ENCODE results near the gene GOLIM4.

The GOLIM4 gene

DNA sequence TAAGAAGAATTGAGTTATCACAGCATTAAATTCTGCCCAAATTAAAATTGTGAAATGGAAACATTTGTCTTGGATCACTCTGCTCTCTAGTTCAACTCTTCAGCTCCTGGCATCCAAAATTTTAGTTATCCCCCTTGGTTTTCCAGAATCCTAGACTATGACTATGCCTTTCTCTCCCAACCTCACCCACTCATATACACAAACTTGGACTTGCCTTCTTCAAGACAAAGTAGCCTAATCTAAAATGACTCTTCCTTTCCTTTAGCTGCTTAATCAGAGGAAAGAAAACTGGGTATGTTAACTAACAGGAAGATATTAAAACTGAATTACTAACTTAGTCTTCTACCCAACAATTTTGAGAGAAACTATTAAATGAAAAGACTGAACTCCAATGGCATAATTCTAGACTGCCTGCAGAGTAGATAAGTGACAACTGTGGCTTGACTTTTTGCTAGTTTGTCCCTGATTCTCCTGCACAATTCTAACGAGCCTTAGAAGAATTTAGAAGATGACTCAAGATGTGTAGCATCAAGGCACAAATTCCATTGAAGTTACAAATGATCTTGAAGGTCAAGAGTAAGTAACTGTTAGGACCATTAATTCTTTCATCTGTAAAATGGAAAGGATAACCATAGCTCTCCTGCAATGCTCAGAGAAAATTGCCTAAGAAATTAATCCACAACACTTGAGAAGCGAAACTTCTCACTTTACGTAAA, 5.2 kb upstream of the GOLIM4 start:
- DNase-seq (ENCODE audit: low spot score): no peak

- no peak for DNase-seq (ENCODE audit: low spot score)
These were observed 1.7 kb upstream of the GOLIM4 start for GRCh38 chr3:168097381-168097780.

- DNase-seq (ENCODE audit: low spot score): peak; percentile 86
These were observed 507 bp upstream of the GOLIM4 start for GRCh38 chr3:168096210-168096652.

DNA sequence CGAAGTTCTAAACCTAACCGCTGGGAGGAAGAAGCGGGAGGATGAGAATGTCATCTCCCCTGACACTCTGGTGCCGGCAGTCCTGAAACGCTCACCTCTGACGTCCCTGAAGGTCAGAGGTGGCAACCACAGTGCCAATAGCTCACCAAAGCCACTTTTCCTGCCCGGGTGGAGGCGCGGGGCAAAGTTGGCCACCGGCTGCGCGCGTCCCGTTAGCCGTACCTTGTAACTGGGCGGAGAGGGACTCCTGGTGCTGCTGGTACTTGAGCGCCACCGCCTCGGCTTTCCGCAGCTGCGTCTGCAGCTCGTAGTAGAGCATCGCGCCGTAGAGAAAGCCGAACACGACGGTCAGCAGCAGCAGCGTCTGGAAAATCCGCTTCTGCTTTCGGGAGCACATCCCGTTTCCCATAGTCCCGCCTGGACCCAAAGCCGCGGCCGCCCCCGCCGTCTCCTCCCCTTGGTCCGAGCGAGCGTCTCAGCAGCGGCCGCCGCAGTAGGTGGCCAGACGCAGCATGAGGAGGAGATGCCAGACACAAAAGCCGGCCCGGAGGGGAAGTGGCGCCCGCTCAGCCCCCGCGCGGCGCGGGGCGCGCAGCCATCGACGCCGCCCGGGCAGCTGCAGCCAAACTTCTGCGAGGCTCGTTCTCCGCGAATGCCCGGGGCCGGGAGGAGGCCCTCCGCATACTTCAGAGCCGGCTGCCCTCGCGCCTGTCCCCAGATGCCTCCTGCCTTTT, 680 bp downstream of the GOLIM4 start:
- DNase-seq (ENCODE audit: low spot score): peak; percentile 70

DNA sequence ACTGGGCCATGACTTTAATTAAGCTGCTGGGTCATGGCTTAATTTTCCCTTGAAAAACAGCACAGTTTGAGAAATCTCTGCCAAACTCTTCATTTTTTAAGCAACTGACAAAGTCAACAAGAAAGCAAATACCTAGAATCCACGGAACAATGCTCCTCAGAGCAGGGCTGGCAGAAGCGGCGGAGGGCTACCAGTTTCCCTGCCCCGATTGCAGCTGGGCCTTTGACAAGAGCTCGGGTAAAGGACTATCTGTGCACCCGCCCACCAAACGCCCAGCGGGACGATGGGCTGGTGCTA, 1.2 kb downstream of the GOLIM4 start:
- no peak for DNase-seq (ENCODE audit: low spot score)

- DNase-seq (ENCODE audit: low spot score): no peak
These were observed 1.9 kb downstream of the GOLIM4 start for GRCh38 chr3:168093790-168094189.

DNA sequence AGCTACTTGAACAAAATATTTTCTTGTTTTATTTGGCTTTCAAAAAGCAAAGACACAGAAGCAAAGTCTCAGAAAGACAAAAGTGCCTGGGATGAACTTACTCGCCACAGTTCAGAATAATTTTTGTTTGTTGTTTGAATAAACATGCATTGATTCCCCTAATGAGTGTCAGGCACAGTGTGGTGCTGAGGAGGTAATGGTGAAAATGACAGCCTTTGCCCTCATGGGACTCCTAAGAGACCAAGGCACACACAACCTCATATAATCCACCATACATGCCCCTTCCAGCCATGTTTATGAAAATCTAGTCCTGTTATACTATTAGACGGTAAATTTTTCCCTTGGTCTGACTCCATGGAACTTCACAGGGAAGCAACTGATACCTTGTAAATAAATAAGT, 2.5 kb downstream of the GOLIM4 start:
- DNase-seq (ENCODE audit: low spot score): no peak

DNA sequence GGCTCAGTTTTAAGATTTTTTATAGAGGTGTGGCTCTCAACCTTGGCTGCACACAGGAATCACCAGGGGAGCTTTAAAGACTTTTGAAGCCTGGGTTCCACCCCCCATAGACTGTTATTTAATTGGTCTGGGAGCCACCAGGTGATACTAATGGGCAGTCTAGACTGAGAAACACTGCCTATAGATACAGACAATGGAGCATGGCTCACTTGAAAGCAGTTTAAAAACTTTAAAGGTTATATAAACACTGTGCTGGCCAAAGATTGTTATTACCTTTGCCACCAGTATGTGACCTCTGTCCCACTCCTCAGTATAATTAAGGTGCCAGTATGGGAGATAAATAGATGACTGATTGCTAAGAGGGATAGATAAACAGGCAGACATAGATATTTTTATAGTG, 3.8 kb downstream of the GOLIM4 start:
- DNase-seq (ENCODE audit: low spot score): no peak

GRCh38 chr3:168091302-168091858, 4.3 kb downstream of the GOLIM4 start:
- DNase-seq (ENCODE audit: low spot score): no peak

- DNase-seq (ENCODE audit: low spot score): no peak
These were observed 5.2 kb downstream of the GOLIM4 start for GRCh38 chr3:168090306-168091085.

DNA sequence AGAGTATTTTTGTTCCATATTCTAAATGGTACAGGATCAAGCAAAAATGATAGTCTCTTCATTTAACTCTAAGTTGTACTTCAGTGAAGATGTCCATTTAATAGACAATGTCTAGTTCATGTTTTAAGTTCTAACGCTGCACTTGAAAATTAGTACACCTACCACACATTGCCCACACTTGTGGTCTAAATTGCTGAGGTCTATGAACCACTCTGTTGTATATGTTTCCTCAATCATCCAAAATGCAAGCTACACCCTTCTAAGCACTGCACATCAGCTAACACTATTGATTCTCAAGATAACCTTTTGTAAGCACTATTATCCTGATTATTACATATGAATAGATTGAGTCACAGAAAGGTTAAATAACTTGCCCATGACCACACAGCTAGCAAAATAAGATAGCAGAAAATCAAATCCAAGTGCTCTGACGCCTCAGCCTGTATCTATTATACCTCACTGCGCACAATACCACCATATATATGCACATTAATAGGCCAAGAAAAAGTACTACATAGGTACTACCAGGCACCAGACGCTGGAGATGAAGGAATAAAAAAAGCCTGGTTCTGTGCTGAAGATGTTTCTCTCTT, 6.4 kb downstream of the GOLIM4 start:
- no peak for DNase-seq (ENCODE audit: low spot score)

DNA sequence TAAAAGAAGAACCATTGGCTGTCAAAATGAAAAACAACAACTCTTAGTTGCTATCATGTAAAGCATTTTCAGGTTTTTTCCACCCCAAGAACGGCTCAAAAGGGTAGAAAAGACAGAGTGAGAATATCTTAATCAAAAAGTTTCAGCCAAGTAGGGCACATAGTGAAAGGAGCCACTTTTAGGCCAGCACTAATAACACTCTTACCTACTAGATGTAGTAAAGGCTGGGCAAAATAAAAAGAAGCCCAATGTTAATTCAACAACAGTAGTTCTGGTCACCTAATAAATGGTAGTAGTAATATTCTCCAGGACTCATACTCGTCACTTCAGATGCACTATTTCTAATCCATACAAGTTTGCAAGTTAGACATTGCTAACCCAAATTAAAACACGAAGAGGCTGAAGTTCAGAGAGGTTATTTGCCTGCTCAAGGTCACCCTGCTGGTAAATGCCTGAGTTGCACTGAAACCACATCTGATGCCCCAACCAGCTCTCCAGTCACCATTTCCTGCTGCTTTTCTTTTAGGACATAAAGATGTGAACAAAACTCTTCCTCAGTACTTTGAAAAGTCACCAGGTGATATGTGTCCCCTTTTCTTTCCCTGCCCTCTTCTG, 7.5 kb downstream of the GOLIM4 start:
- no peak for DNase-seq (ENCODE audit: low spot score)

DNA sequence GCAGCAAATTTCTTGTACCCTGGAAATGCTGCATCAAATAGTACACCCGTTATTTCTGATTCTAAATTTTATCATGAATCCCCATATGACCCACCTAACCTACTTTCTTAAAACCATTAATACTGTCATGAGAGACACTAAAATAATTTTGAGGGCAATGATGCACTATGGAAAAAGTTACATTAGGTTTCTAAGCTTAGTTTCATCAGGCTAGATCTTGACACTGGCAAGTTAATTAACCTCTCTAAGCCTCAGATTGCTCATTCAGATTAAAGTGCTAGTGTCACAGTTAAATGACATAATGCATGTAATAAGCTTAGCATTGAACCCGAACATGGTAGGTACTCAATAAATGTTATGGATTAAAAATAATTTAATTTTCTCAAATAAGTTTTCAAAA, 8.2 kb downstream of the GOLIM4 start:
- DNase-seq (ENCODE audit: low spot score): no peak

DNA sequence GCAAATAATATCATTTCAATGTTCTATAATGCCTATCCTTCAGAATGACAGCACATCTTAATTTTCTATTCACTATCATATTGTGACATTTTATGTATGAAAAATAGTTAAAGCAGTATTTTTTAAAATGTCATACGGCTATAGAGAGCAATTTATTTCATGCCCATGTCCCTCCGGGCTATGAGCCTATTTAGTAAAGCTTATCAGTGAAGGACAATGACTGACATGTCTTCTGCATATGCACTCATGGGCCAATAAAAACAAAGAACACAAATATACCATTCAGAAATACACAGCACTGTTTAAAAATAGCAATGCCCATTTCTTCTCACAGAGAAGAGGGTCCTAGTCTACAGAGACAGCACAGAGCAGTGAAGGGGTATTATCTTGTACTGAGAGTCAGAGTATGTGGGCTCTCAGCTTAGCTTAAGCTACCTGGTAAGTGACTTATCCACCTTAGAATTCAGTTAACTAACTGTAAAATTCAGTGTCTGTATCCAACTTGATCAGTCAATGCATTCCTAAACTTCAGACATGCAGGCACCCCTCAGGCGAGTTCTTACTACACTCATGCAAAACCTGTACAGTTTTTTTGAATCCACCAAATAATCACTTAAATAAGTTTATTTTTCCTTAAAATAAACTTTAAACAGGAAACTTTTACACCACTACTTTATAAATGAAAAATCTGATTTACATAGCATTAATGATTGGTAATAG, 9.0 kb downstream of the GOLIM4 start:
- peak; percentile 65 for DNase-seq (ENCODE audit: low spot score)

GRCh38 chr3:168085491-168086119, 10.1 kb downstream of the GOLIM4 start:
- no peak for DNase-seq (ENCODE audit: low spot score)

DNA sequence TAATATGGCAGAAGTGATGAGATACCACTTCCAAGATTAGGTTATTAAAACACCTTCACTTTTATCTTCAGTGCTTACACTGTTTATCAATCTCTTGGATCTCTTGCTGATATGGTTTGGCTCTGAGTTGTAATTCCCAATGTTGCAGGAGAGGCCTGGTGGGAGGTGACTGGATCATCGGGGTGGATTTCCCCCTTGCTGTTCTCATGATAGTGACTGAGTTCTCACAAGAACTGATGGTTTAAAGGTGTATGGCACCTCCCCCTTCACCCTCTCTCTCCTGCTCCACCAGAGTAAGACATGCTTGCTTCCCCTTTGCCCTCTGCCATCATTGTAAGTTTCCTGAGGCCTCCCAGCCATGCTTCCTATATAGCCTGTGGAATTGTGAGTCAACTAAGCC, 11.8 kb downstream of the GOLIM4 start:
- no peak for DNase-seq (ENCODE audit: low spot score)

GRCh38 chr3:168081856-168082255, 13.9 kb downstream of the GOLIM4 start:
- no peak for DNase-seq (ENCODE audit: low spot score)

DNA sequence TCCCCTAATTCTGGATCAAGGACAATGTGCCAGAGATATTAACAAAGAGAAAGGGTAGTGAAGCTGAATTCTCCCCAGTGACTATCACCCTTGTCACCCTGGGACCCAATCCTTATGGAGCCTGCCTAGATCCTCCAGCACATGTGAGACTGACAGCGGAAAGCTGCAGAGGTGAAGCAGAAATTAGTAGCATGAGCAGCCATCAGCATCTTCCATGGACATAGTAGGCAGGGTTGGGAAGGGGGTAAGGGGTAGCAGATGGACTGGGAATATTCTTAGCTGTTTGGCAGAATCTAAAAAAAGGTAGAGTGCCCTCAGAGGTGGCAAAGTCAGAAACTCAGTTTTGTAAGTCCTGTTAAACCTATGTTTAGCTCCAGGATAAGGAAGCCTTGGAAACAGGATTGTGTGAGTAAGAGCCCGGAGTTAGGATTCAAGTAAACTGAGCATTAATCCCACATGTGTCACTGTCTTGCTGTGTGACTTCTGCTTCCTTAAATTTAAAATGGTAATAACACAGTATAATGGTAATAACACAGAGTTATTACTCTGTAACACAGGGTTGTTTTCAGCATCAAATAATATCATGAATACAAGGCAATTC, 14.5 kb downstream of the GOLIM4 start:
- DNase-seq (ENCODE audit: low spot score): no peak

DNA sequence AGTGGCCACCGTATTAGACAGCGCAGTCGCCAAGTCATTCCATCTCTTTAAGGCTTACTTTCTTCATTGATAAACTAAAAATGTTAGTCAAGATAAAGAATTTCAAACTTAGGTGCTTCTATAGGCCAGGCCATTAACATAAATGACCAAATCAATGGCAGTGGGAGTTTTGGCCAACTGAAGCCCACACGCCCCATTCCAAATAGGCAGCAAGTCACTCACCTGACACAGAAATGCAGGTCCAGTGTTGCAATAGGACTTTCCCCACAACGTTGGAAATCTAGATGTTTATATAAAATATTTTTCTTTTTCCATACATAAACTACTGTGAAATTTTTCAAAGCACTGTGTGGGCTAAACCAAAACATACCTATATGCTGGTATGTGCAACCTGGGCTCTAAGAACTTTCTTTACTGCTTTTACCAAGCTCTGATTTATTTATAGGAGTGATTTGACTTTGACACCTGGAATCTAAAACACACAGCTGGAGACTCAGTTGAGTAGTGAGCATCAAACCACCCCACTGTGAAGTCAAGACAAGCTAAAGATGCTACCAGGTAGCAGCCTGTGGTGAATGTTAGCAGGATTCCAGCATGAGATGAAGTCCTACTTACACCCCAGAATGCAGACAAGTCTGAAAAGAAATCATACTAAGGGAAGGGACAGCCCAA, 15.1 kb downstream of the GOLIM4 start:
- no peak for DNase-seq (ENCODE audit: low spot score)

DNA sequence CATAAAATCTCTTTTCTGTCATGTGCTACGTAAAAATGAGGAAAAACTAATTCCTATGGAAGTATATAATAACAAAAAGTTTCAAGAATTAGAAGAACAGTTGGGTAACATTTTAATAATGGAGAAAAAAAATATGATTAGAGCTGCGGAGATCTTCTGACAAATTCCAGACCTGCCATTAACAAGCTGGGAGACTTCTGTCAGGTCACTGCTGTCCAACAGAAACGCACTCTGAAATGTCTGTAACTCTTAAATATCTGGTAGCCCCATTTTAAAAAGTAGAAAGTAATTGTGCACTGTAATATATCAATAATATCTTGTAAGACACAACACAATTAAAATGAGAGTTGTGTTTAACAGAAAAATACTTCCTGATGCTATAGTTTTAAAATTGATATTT, 15.7 kb downstream of the GOLIM4 start:
- DNase-seq (ENCODE audit: low spot score): no peak
